Activated T-cell treated with anti-CD3 and anti-CD28 coated beads, Interleukin-2, amount 50 U/mL, for 4 hours (primary cell): ENCODE results near the gene CD300LG. TPM values are rescaled to one million over a fixed set of nuclear protein-coding genes. Genes with fewer than 3 reads are reported as not detected.

Source experiments
- ATAC-seq, 2 donors: fragments of 200-7000 bp; cut with Tn5 transposase; one replicate each; pipeline ENCODE4 v1.10.0; 2021
- DNase-seq: peaks from one replicate; pipeline ENCODE4 v3.0.0-alpha.2; 2020
- H3K27me3 Mint-ChIP-seq: one replicate; pipeline ENCODE4 v1.8.0; 2021; ENCODE audit warnings: low read depth, mixed read lengths
- H3K36me3 Mint-ChIP-seq: one replicate; pipeline ENCODE4 v1.8.0; 2022; ENCODE audit warnings: mixed read lengths; ENCODE audit not compliant: insufficient read depth
- H3K4me1 Mint-ChIP-seq: one replicate; pipeline ENCODE4 v1.8.0; 2021; ENCODE audit warnings: low read depth, mixed read lengths
- H3K4me3 Mint-ChIP-seq: one replicate; pipeline ENCODE4 v1.8.0; 2021; ENCODE audit warnings: mild to moderate bottlenecking, moderate library complexity, mixed read lengths
- H3K9me3 Mint-ChIP-seq: one replicate; pipeline ENCODE4 v1.8.0; 2021; ENCODE audit warnings: mixed read lengths
- total RNA-seq, 3 donors: library from RNA; stranded (reverse); gene quantifications; one replicate each; pipeline ENCODE4 v1.2.1, GENCODE V29; 2021

CD300LG gene
- total RNA-seq, 3 donors from 2014 or later: not detected

- Mint-ChIP-seq H3K4me3 (no peak overlapping the region), H3K9me3 (no peaks in the 10 kb centered on the region)
Measured at GRCh38 chr17:43873815-43874214, 26.8 kb downstream of the CD300LG start.

GRCh38 chr17:43874293-43874692, 27.3 kb downstream of the CD300LG start:
- no peaks in the 10 kb centered on the region for H3K9me3 Mint-ChIP-seq

More at GRCh38 chr17:43873815-43874214, 26.8 kb downstream of the CD300LG start:
- ATAC-seq (no peak), DNase-seq (no peak)
- H3K36me3 Mint-ChIP-seq: no peaks in the 10 kb centered on the region
- no peaks in the 10 kb centered on the region for H3K4me1 Mint-ChIP-seq
- peaks cover 15% of the 10 kb centered on the region for H3K27me3 Mint-ChIP-seq

GRCh38 chr17:43875476-43876147, 28.6 kb downstream of the CD300LG start:
- H3K36me3 Mint-ChIP-seq: no peaks in the 10 kb centered on the region
- H3K9me3 Mint-ChIP-seq: no peaks in the 10 kb centered on the region
- ATAC-seq (no peak), DNase-seq (no peak)
- no peak overlapping the region for H3K4me3 Mint-ChIP-seq
- H3K27me3 Mint-ChIP-seq: peaks cover 12% of the 10 kb centered on the region
- no peaks in the 10 kb centered on the region for H3K4me1 Mint-ChIP-seq

More at GRCh38 chr17:43874293-43874692, 27.3 kb downstream of the CD300LG start:
- ATAC-seq (no peak), DNase-seq (no peak)
- no peaks in the 10 kb centered on the region for H3K36me3 Mint-ChIP-seq
- H3K4me1 Mint-ChIP-seq: no peaks in the 10 kb centered on the region
- H3K27me3 Mint-ChIP-seq: peaks cover 17% of the 10 kb centered on the region
- H3K4me3 Mint-ChIP-seq: no peak overlapping the region

- Mint-ChIP-seq H3K4me3 (no peak overlapping the region), H3K9me3 (no peaks in the 10 kb centered on the region), H3K4me1 (no peaks in the 10 kb centered on the region), H3K36me3 (no peaks in the 10 kb centered on the region), H3K27me3 (peaks cover 12% of the 10 kb centered on the region)
- DNase-seq (no peak), ATAC-seq (no peak)
Measured at GRCh38 chr17:43877031-43877430, 30.1 kb downstream of the CD300LG start.

GRCh38 chr17:43877451-43878155, 30.6 kb downstream of the CD300LG start:
- DNase-seq (no peak), ATAC-seq (no peak)
- no peaks in the 10 kb centered on the region for H3K36me3 Mint-ChIP-seq
- no peaks in the 10 kb centered on the region for H3K4me1 Mint-ChIP-seq
- peaks cover 10% of the 10 kb centered on the region for H3K27me3 Mint-ChIP-seq
- H3K9me3 Mint-ChIP-seq: no peaks in the 10 kb centered on the region
- H3K4me3 Mint-ChIP-seq: no peak overlapping the region

GRCh38 chr17:43878260-43879175, 31.5 kb downstream of the CD300LG start:
- ATAC-seq: peak; percentile 88 to 92
- Mint-ChIP-seq H3K36me3 (no peaks in the 10 kb centered on the region), H3K27me3 (peaks cover 10% of the 10 kb centered on the region), H3K4me3 (no peak overlapping the region), H3K9me3 (no peaks in the 10 kb centered on the region), H3K4me1 (no peaks in the 10 kb centered on the region)
- DNase-seq: peak; percentile 61

GRCh38 chr17:43879723-43880419, 32.9 kb downstream of the CD300LG start:
- Mint-ChIP-seq H3K9me3 (no peaks in the 10 kb centered on the region), H3K36me3 (no peaks in the 10 kb centered on the region), H3K4me3 (no peak overlapping the region), H3K4me1 (no peaks in the 10 kb centered on the region), H3K27me3 (peaks cover 10% of the 10 kb centered on the region)
- DNase-seq (no peak), ATAC-seq (no peak)

GRCh38 chr17:43880420-43880991, 33.5 kb downstream of the CD300LG start:
- Mint-ChIP-seq H3K9me3 (no peaks in the 10 kb centered on the region), H3K36me3 (no peaks in the 10 kb centered on the region), H3K27me3 (peaks cover 10% of the 10 kb centered on the region), H3K4me3 (no peak overlapping the region), H3K4me1 (no peaks in the 10 kb centered on the region)
- ATAC-seq (peak; percentile 33 to 44), DNase-seq (peak; percentile 36)

- Mint-ChIP-seq H3K4me1 (no peaks in the 10 kb centered on the region), H3K4me3 (no peak overlapping the region), H3K9me3 (no peaks in the 10 kb centered on the region), H3K36me3 (no peaks in the 10 kb centered on the region), H3K27me3 (peaks cover 10% of the 10 kb centered on the region)
- ATAC-seq: no peak
- no peak for DNase-seq
Measured at GRCh38 chr17:43881181-43881580, 34.2 kb downstream of the CD300LG start.

GRCh38 chr17:43881758-43882505, 35.0 kb downstream of the CD300LG start:
- no peaks in the 10 kb centered on the region for H3K9me3 Mint-ChIP-seq
- H3K4me1 Mint-ChIP-seq: no peaks in the 10 kb centered on the region
- no peak for DNase-seq
- ATAC-seq: no peak
- peaks cover 10% of the 10 kb centered on the region for H3K27me3 Mint-ChIP-seq
- no peaks in the 10 kb centered on the region for H3K36me3 Mint-ChIP-seq
- H3K4me3 Mint-ChIP-seq: no peak overlapping the region

GRCh38 chr17:43882761-43883415, 35.9 kb downstream of the CD300LG start:
- Mint-ChIP-seq H3K27me3 (peaks cover 10% of the 10 kb centered on the region), H3K4me1 (no peaks in the 10 kb centered on the region), H3K36me3 (no peaks in the 10 kb centered on the region), H3K4me3 (no peak overlapping the region), H3K9me3 (no peaks in the 10 kb centered on the region)
- no peak for ATAC-seq
- DNase-seq: no peak

- DNase-seq (no peak), ATAC-seq (no peak)
- no peaks in the 10 kb centered on the region for H3K9me3 Mint-ChIP-seq
- H3K4me1 Mint-ChIP-seq: no peaks in the 10 kb centered on the region
- H3K36me3 Mint-ChIP-seq: no peaks in the 10 kb centered on the region
- H3K4me3 Mint-ChIP-seq: no peak overlapping the region
- H3K27me3 Mint-ChIP-seq: peaks cover 5% of the 10 kb centered on the region
Measured at GRCh38 chr17:43888548-43888947, 41.6 kb downstream of the CD300LG start.

GRCh38 chr17:43890240-43890639, 43.3 kb downstream of the CD300LG start:
- no peak overlapping the region for H3K4me3 Mint-ChIP-seq
- H3K4me1 Mint-ChIP-seq: no peaks in the 10 kb centered on the region
- DNase-seq: no peak
- ATAC-seq: no peak
- H3K27me3 Mint-ChIP-seq: peaks cover 5% of the 10 kb centered on the region
- no peaks in the 10 kb centered on the region for H3K36me3 Mint-ChIP-seq
- no peaks in the 10 kb centered on the region for H3K9me3 Mint-ChIP-seq
